HEK293 (cell line): ENCODE results near the gene GART.

Experiments used
- ATF2 ChIP-seq: fragments of 450-650 bp; formaldehyde crosslinking; IDR thresholded peaks from 2 replicates; pipeline ENCODE4 v1.5.1; 2016; ENCODE audit warnings: missing biosample characterization, missing genetic modification characterization, low read depth
- BCL6B ChIP-seq: fragments of 450-650 bp; formaldehyde crosslinking; IDR thresholded peaks from 2 replicates; pipeline ENCODE4 v1.5.1; 2017; ENCODE audit warnings: missing biosample characterization, missing genetic modification characterization
- GLIS1 ChIP-seq: fragments of 450-650 bp; formaldehyde crosslinking; IDR thresholded peaks from 2 replicates; pipeline ENCODE4 v1.5.1; 2016; ENCODE audit warnings: missing biosample characterization, missing genetic modification characterization
- KLF17 ChIP-seq: fragments of 450-650 bp; formaldehyde crosslinking; IDR thresholded peaks from 2 replicates; pipeline ENCODE4 v1.5.1; 2016; ENCODE audit warnings: missing biosample characterization, missing genetic modification characterization
- MYNN ChIP-seq: fragments of 450-650 bp; formaldehyde crosslinking; IDR thresholded peaks from 2 replicates; pipeline ENCODE4 v1.5.1; 2016; ENCODE audit warnings: missing biosample characterization, missing genetic modification characterization, borderline replicate concordance
- PRDM2 ChIP-seq: fragments of 450-650 bp; formaldehyde crosslinking; IDR thresholded peaks from 2 replicates; pipeline ENCODE4 v1.5.1; 2016; ENCODE audit warnings: missing biosample characterization, missing genetic modification characterization, borderline replicate concordance
- ZBTB1 ChIP-seq: fragments of 450-650 bp; formaldehyde crosslinking; IDR thresholded peaks from 2 replicates; pipeline ENCODE4 v1.5.1; 2016; ENCODE audit warnings: missing biosample characterization, missing genetic modification characterization
- ZBTB11 ChIP-seq: fragments of 450-650 bp; formaldehyde crosslinking; conservative IDR thresholded peaks from 2 replicates; pipeline ENCODE4 v1.5.1; 2016; ENCODE audit warnings: low read depth, missing biosample characterization, missing genetic modification characterization
- ZBTB17 ChIP-seq: fragments of 450-650 bp; formaldehyde crosslinking; IDR thresholded peaks from 2 replicates; pipeline ENCODE4 v1.5.1; 2016; ENCODE audit warnings: missing biosample characterization, missing genetic modification characterization
- ZFP3 ChIP-seq: fragments of 450-650 bp; formaldehyde crosslinking; IDR thresholded peaks from 2 replicates; pipeline ENCODE4 v1.5.1; 2016; ENCODE audit warnings: low read depth, missing biosample characterization, missing genetic modification characterization
- ZIC2 ChIP-seq: fragments of 450-650 bp; formaldehyde crosslinking; IDR thresholded peaks from 2 replicates; pipeline ENCODE4 v1.5.1; 2016; ENCODE audit warnings: missing biosample characterization, missing genetic modification characterization
- ZNF157 ChIP-seq: fragments of 450-650 bp; formaldehyde crosslinking; IDR thresholded peaks from 2 replicates; pipeline ENCODE4 v1.5.1; 2016; ENCODE audit warnings: missing biosample characterization, missing genetic modification characterization
- ZNF202 ChIP-seq: fragments of 450-650 bp; formaldehyde crosslinking; IDR thresholded peaks from 2 replicates; pipeline ENCODE4 v1.5.1; 2016; ENCODE audit warnings: missing biosample characterization, missing genetic modification characterization, borderline replicate concordance
- ZNF274 ChIP-seq, 2 experiments: fragments of 200-500 bp in 1 of 2; fragments of 450-650 bp in 1 of 2; sonication (Bioruptor generic) in 1 of 2; formaldehyde crosslinking in 1 of 2; IDR thresholded peaks; 2 replicates each; pipeline versions ENCODE4 v1.5.1 to v1.6.1; 2014 to 2016; ENCODE audit warnings: borderline replicate concordance in 1 of 2, inconsistent platforms in 1 of 2, low read length in 1 of 2, missing biosample characterization in 1 of 2, missing genetic modification characterization in 1 of 2
- ZNF335 ChIP-seq: fragments of 450-650 bp; formaldehyde crosslinking; conservative IDR thresholded peaks from 2 replicates; pipeline ENCODE4 v1.5.1; 2016; ENCODE audit warnings: missing biosample characterization, missing genetic modification characterization
- ZNF362 ChIP-seq: fragments of 450-650 bp; formaldehyde crosslinking; IDR thresholded peaks from 2 replicates; pipeline ENCODE4 v1.5.1; 2016; ENCODE audit warnings: missing biosample characterization, missing genetic modification characterization
- ZNF501 ChIP-seq: fragments of 450-650 bp; formaldehyde crosslinking; IDR thresholded peaks from 2 replicates; pipeline ENCODE4 v1.5.1; 2016; ENCODE audit warnings: missing biosample characterization, missing genetic modification characterization
- ZNF521 ChIP-seq: fragments of 450-650 bp; formaldehyde crosslinking; IDR thresholded peaks from 2 replicates; pipeline ENCODE4 v1.5.1; 2017; ENCODE audit warnings: missing biosample characterization, mild to moderate bottlenecking, missing genetic modification characterization
- ZNF530 ChIP-seq: fragments of 450-650 bp; formaldehyde crosslinking; IDR thresholded peaks from 2 replicates; pipeline ENCODE4 v1.5.1; 2016; ENCODE audit warnings: low read depth, missing biosample characterization, missing genetic modification characterization
- ZNF548 ChIP-seq: fragments of 450-650 bp; formaldehyde crosslinking; IDR thresholded peaks from 2 replicates; pipeline ENCODE4 v1.5.1; 2016; ENCODE audit warnings: missing biosample characterization, missing genetic modification characterization
- ZNF585B ChIP-seq: fragments of 450-650 bp; formaldehyde crosslinking; IDR thresholded peaks from 2 replicates; pipeline ENCODE4 v1.5.1; 2016; ENCODE audit warnings: missing biosample characterization, missing genetic modification characterization
- ZNF623 ChIP-seq: fragments of 450-650 bp; formaldehyde crosslinking; IDR thresholded peaks from 2 replicates; pipeline ENCODE4 v1.5.1; 2016; ENCODE audit warnings: missing biosample characterization, missing genetic modification characterization
- ZNF629 ChIP-seq: fragments of 450-650 bp; formaldehyde crosslinking; IDR thresholded peaks from 2 replicates; pipeline ENCODE4 v1.5.1; 2017; ENCODE audit warnings: missing biosample characterization, missing genetic modification characterization
- ZNF658 ChIP-seq: fragments of 450-650 bp; formaldehyde crosslinking; IDR thresholded peaks from 2 replicates; pipeline ENCODE4; 2016; ENCODE audit warnings: missing biosample characterization, missing genetic modification characterization
- ZXDB ChIP-seq: fragments of 450-650 bp; formaldehyde crosslinking; IDR thresholded peaks from 2 replicates; pipeline ENCODE4 v1.5.1; 2016; ENCODE audit warnings: missing biosample characterization, missing genetic modification characterization

The GART gene

DNA sequence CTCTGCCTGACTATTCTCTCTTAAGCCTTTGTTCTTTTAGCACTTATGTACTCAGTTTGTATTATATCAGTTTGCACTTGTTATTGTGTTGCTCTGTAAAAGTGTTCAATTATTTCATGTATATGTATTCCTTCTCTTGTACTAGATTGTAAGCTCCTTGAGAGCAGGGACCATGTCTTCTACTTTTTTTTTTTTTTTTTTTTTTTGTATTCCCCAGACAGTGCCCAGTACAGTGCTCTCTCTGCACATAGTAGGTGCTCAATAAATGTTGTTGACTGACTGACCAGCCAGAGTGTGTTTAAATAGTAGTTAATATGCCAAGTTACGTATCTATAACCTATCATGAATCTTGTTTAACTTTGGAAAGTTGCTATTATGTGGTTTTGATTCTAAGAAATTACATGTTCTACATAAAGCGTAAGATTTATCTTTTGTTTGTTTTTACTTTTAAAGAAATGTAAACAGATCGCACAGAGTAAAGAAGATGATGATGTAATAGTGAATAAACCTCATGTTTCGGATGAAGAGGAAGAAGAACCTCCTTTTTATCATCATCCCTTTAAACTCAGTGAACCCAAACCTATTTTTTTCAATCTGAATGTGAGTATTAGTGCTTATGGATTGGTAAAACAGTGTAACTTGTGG lies 17.0 kb upstream of the GART start (continued):
- TF ChIP-seq PRDM2 (tag by site-specific recombination) (no peak), GLIS1 (tag by site-specific recombination) (no peak), ZNF629 (tag by site-specific recombination) (peak; percentile 68), KLF17 (tag by site-specific recombination) (no peak), ZNF530 (tag by site-specific recombination) (no peak), ZBTB11 (tag by site-specific recombination) (no peak), ZNF548 (tag by site-specific recombination) (no peak), ZNF362 (tag by site-specific recombination) (peak; percentile 67; the same call in 1 of the 2 replicates), ZNF202 (tag by site-specific recombination) (no peak), ZBTB17 (tag by site-specific recombination) (no peak), ZNF521 (no peak), ZNF274 (IDR thresholded peaks at IDR 0.05; ENCODE audit: low read length) (no peak), ZNF274 (tag by site-specific recombination; IDR thresholded peaks at IDR 0.05; ENCODE audit: borderline replicate concordance) (no peak), ZNF335 (tag by site-specific recombination) (no peak), ZNF501 (tag by site-specific recombination) (no peak), ZBTB1 (no peak), ZNF623 (tag by site-specific recombination) (no peak), ZNF658 (tag by site-specific recombination) (no peak), ZXDB (tag by site-specific recombination) (0 out of 2 replicates have a peak, but pooled peaks have one; percentile 11), MYNN (tag by site-specific recombination) (no peak), ZNF585B (tag by site-specific recombination) (no peak), ATF2 (tag by site-specific recombination) (peak; percentile 61; the same call in 1 of the 2 replicates), ZFP3 (tag by site-specific recombination) (no peak), BCL6B (tag by site-specific recombination) (peak; percentile 86), ZNF157 (tag by site-specific recombination) (no peak), ZIC2 (no peak)
